Thyroid gland (tissue), 4 donors: ENCODE measurements around the gene SPATA2. TPM values are rescaled to one million over a fixed set of nuclear protein-coding genes. Genes with fewer than 3 reads are reported as not detected.

Experiments
- DNase-seq, 2 donors: peaks; one replicate each; pipeline ENCODE4 v3.0.0-alpha.2; 2019
- H3K27ac ChIP-seq, 3 donors: fragments of 200-600 bp; sonication (generic); 1 replicate in 2 of 3; 2 replicates in 1 of 3; pipeline ENCODE4 v1.5.1; 2016 to 2019; ENCODE audit warnings: mild to moderate bottlenecking in 1 of 3, moderate library complexity in 1 of 3
- H3K27me3 ChIP-seq: fragments of 200-600 bp; sonication (generic); one replicate; pipeline ENCODE4 v1.5.1; 2019
- H3K36me3 ChIP-seq, 2 donors: fragments of 200-600 bp; sonication (generic); one replicate each; pipeline ENCODE4 v1.5.1; 2016 to 2019
- H3K4me1 ChIP-seq, 2 donors: fragments of 200-600 bp; sonication (generic); one replicate each; pipeline ENCODE4 v1.5.1; 2017 to 2019
- H3K4me3 ChIP-seq, 3 donors: fragments of 200-600 bp; sonication (generic); replicated peaks in 1 of 3; 1 replicate in 2 of 3; 2 replicates in 1 of 3; pipeline ENCODE4 v1.5.1; 2016; ENCODE audit warnings: mild to moderate bottlenecking in 1 of 3
- H3K9me3 ChIP-seq: fragments of 200-600 bp; sonication (generic); one replicate; pipeline ENCODE4 v1.5.1; 2017
- POLR2A ChIP-seq, 2 donors: fragments of 450-650 bp; IDR thresholded peaks; one replicate each; pipeline ENCODE4 v1.6.1; 2017; ENCODE audit warnings: antibody characterized with exemption in 2 of 2, mild to moderate bottlenecking in 2 of 2, moderate library complexity in 1 of 2
- WGBS, 2 donors: methylation state at CpG; one replicate each; pipeline ENCODE4 v1.1.5; 2017; 5-methylcytosine and 5-hydroxymethylcytosine counted together
- intact Hi-C: fragments of 100-400 bp; cut with DNase I; formaldehyde crosslinking; loops from one replicate; pipeline ENCODE4 v1.15.1; 2023
- total RNA-seq, 4 donors: library from RNA; depleted of rRNA; stranded (reverse); fragments of >200 nt; gene quantifications; one replicate each; pipeline ENCODE4 v1.2.3, GENCODE V29; 2016
- TF ChIP-seq, protein P1 (sequence below), 6 experiments: fragments of 200-600 bp in 3 of 6; fragments of 450-650 bp in 3 of 6; sonication (generic) in 3 of 6; IDR thresholded peaks; one replicate each; pipeline ENCODE4 v1.5.1; 2016 to 2019; ENCODE audit warnings: antibody characterized with exemption in 6 of 6, mild to moderate bottlenecking in 2 of 6, inconsistent platforms in 1 of 6, moderate library complexity in 1 of 6

Gene SPATA2
- total RNA-seq, 4 donors from 2014 or later: 5.0 to 14.2 (median 12.7) TPM

GRCh38 chr20:49877386-49877921 is 37.9 kb downstream of the SPATA2 start:
- DNase-seq: no peak
- Histone ChIP-seq H3K4me1 (peaks cover 6 to 8% of the 10 kb centered on the region in 2 donors), H3K27me3 (no peaks in the 10 kb centered on the region), H3K36me3 (peaks cover 2 to 16% of the 10 kb centered on the region in 2 donors), H3K27ac (no peak overlapping the region), H3K9me3 (no peaks in the 10 kb centered on the region), H3K4me3 (no peak overlapping the region)
- intact Hi-C loops: no loop called here
- 79 to 82% methylated on average over 4 of the region's 4 CpGs for WGBS, 2 donors
- TF ChIP-seq, protein P1, sequence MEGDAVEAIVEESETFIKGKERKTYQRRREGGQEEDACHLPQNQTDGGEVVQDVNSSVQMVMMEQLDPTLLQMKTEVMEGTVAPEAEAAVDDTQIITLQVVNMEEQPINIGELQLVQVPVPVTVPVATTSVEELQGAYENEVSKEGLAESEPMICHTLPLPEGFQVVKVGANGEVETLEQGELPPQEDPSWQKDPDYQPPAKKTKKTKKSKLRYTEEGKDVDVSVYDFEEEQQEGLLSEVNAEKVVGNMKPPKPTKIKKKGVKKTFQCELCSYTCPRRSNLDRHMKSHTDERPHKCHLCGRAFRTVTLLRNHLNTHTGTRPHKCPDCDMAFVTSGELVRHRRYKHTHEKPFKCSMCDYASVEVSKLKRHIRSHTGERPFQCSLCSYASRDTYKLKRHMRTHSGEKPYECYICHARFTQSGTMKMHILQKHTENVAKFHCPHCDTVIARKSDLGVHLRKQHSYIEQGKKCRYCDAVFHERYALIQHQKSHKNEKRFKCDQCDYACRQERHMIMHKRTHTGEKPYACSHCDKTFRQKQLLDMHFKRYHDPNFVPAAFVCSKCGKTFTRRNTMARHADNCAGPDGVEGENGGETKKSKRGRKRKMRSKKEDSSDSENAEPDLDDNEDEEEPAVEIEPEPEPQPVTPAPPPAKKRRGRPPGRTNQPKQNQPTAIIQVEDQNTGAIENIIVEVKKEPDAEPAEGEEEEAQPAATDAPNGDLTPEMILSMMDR (IDR thresholded peaks at IDR 0.05): no peak
- TF ChIP-seq POLR2A (IDR thresholded peaks at IDR 0.05): no peak

- Histone ChIP-seq H3K27ac (no peak overlapping the region), H3K4me3 (no peak overlapping the region), H3K9me3 (no peaks in the 10 kb centered on the region), H3K27me3 (no peaks in the 10 kb centered on the region), H3K4me1 (no peaks in the 10 kb centered on the region), H3K36me3 (peaks cover 2 to 4% of the 10 kb centered on the region in 2 donors)
- 91 to 95% methylated on average over 6 of the region's 6 CpGs for WGBS, 2 donors
- no peak for DNase-seq
- intact Hi-C loops: no loop called here
- TF ChIP-seq POLR2A (IDR thresholded peaks at IDR 0.05): no peak
- TF ChIP-seq, protein P1 (IDR thresholded peaks at IDR 0.05): no peak
These were observed 40.6 kb downstream of the SPATA2 start for GRCh38 chr20:49874696-49875095.

DNA sequence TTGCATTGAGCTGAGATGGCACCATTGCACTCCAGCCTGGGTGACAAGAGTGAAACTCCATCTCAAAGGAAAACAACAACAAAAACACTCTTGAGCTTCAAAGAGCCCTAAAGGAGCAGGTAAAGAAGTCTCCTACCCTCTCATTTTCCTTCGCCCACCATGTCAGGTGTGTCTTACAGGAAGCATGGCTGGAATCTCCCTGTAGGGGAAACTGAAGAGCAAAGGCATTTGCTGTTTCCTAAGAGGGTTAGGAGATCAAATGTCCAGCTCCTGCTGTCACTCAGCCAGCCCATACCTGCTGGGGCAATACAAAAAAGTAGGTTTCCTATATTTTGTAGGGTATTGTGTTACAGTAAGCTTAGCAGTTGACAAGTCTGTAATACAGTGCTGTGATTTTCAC is 43.3 kb downstream of the SPATA2 start:
- Histone ChIP-seq H3K27me3 (no peaks in the 10 kb centered on the region), H3K36me3 (peaks cover 0 to 2% of the 10 kb centered on the region in 2 donors), H3K4me3 (no peak overlapping the region), H3K27ac (no peak overlapping the region), H3K4me1 (peaks cover 19 to 20% of the 10 kb centered on the region in 2 donors), H3K9me3 (no peaks in the 10 kb centered on the region)
- TF ChIP-seq, protein P1 (IDR thresholded peaks at IDR 0.05): no peak
- no peak for TF ChIP-seq POLR2A (IDR thresholded peaks at IDR 0.05)
- intact Hi-C loops: no loop called here
- WGBS, 2 donors: 95 to 96% methylated on average over 1 of the region's 1 CpG
- DNase-seq: no peak

DNA sequence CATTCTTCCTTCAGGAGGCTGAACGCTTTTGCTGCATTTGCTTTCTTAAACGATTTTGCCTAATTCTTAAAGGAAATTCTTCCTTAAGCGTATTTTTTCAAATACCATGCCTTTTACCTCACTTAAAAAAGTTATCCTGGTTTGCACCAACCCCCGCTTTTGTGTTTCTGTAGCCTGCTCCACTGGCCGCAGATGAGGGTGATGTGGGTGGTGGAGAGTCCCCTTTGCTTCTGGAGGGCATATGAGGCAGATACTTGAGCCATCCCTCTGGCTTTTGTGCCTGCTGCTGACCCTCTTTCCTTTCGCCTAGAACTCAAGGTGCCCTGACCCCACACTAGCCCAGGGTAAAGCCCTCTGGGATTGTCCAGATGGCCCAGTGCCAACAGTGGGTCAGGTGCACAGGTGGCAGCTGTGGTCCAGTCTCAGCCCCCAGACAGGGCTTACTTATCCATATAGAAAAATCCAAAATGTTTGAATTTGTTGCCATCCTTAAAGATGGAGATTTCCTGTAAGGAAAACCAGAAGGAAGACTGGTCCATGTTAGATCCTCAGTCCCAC is 43.9 kb downstream of the SPATA2 start:
- intact Hi-C loops: no loop called here
- no peak for DNase-seq
- H3K27me3 ChIP-seq: no peaks in the 10 kb centered on the region
- TF ChIP-seq POLR2A (IDR thresholded peaks at IDR 0.05): no peak
- TF ChIP-seq, protein P1 (IDR thresholded peaks at IDR 0.05): no peak
- 93 to 97% methylated on average over 5 to 6 of the region's 6 CpGs for WGBS, 2 donors
- peaks cover 20 to 25% of the 10 kb centered on the region in 2 donors for H3K4me1 ChIP-seq
- no peak overlapping the region for H3K4me3 ChIP-seq
- H3K27ac ChIP-seq: no peak overlapping the region
- H3K36me3 ChIP-seq: peaks cover 0 to 2% of the 10 kb centered on the region in 2 donors
- no peaks in the 10 kb centered on the region for H3K9me3 ChIP-seq

DNA sequence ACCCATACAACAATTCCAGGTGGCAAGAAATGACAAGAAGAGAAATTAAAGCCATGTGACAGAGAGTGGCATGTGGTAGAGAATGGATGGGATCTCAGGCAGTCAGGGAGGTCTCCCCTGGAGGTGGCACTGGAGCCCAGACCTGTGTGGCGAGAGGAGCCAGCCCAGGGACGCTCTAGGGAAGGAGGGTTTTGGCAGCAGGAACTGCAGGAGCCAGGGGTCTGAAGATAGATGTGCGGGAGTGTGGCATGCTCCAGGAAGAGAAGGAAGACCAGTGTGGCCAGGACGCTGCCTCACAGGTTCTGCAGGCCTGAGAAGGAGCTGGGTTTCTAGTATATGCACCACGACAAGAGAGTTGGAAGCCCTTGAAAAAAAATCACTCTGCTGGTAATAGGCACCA is 45.1 kb downstream of the SPATA2 start:
- no peaks in the 10 kb centered on the region for H3K27me3 ChIP-seq
- H3K36me3 ChIP-seq: peaks cover 0 to 2% of the 10 kb centered on the region in 2 donors
- H3K9me3 ChIP-seq: no peaks in the 10 kb centered on the region
- no peak for DNase-seq
- intact Hi-C loops: no loop called here
- H3K4me1 ChIP-seq: peaks cover 26 to 35% of the 10 kb centered on the region in 2 donors
- H3K27ac ChIP-seq: no peak overlapping the region
- TF ChIP-seq, protein P1 (IDR thresholded peaks at IDR 0.05): no peak
- no peak for TF ChIP-seq POLR2A (IDR thresholded peaks at IDR 0.05)
- no peak overlapping the region for H3K4me3 ChIP-seq
- WGBS, 2 donors: 95 to 96% methylated on average over 5 of the region's 5 CpGs
